Progenitor cell of endocrine pancreas (in vitro differentiated cells): ENCODE measurements around the gene GSTO1. TPM values are rescaled to one million over a fixed set of nuclear protein-coding genes. Genes with fewer than 3 reads are reported as not detected.

Source experiments
- DNase-seq: peaks from one replicate; pipeline ENCODE4 v3.0.0; 2021; ENCODE audit warnings: low spot score; ENCODE audit not compliant: unreplicated experiment
- H3K27ac Mint-ChIP-seq: 2 replicates; pipeline ENCODE4 v1.8.0; 2021; ENCODE audit warnings: mild to moderate bottlenecking, moderate library complexity, mixed read lengths
- H3K27me3 Mint-ChIP-seq: 2 replicates; pipeline ENCODE4 v1.8.0; 2021; ENCODE audit warnings: mixed read lengths
- H3K36me3 Mint-ChIP-seq: 2 replicates; pipeline ENCODE4 v1.8.0; 2022; ENCODE audit warnings: mixed read lengths; ENCODE audit not compliant: insufficient read depth
- H3K4me1 Mint-ChIP-seq: 2 replicates; pipeline ENCODE4 v1.8.0; 2021; ENCODE audit warnings: low read depth, mixed read lengths
- H3K4me3 Mint-ChIP-seq: 2 replicates; pipeline ENCODE4 v1.8.0; 2021; ENCODE audit warnings: low read depth, mild to moderate bottlenecking, moderate library complexity, mixed read lengths
- H3K9me3 Mint-ChIP-seq: 2 replicates; pipeline ENCODE4 v1.8.0; 2021; ENCODE audit warnings: low read depth, mixed read lengths
- total RNA-seq: library from RNA; stranded (reverse); gene quantifications from 2 replicates; pipeline ENCODE4 v1.2.1, GENCODE V29; 2021
- TF ChIP-seq, protein P1 (sequence below): fragments of 200-600 bp; sonication (generic); IDR thresholded peaks from one replicate; pipeline ENCODE4 v1.5.0; 2021; ENCODE audit warnings: antibody characterized with exemption, mild to moderate bottlenecking; ENCODE audit not compliant: unreplicated experiment

Gene GSTO1
- total RNA-seq, 1 donor from 2014 or later = 107 TPM

DNA sequence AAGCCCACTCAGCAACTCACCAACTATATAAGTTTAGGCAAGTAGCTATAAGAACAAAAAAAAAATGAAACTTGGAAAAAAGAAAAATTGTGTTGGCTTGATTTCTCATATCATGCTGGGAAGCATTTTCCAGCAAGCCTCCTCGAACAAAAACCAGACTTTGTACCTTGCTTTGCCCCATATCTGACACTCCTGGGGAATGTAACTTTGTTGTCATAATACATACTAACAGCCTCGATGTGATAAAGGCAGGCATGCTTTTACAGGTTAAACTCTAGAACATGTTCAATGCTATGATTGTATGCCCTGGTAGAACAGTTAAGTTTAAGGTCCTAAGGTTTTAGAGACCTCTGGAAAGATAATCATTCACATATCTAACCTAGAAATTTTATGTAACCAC is 34.2 kb upstream of the GSTO1 start:
- Mint-ChIP-seq H3K27ac (no peak overlapping the region), H3K4me1 (peaks cover 3% of the 10 kb centered on the region), H3K4me3 (no peak overlapping the region), H3K36me3 (no peaks in the 10 kb centered on the region), H3K9me3 (no peaks in the 10 kb centered on the region), H3K27me3 (no peaks in the 10 kb centered on the region)
- DNase-seq = no peak
- TF ChIP-seq, protein P1, sequence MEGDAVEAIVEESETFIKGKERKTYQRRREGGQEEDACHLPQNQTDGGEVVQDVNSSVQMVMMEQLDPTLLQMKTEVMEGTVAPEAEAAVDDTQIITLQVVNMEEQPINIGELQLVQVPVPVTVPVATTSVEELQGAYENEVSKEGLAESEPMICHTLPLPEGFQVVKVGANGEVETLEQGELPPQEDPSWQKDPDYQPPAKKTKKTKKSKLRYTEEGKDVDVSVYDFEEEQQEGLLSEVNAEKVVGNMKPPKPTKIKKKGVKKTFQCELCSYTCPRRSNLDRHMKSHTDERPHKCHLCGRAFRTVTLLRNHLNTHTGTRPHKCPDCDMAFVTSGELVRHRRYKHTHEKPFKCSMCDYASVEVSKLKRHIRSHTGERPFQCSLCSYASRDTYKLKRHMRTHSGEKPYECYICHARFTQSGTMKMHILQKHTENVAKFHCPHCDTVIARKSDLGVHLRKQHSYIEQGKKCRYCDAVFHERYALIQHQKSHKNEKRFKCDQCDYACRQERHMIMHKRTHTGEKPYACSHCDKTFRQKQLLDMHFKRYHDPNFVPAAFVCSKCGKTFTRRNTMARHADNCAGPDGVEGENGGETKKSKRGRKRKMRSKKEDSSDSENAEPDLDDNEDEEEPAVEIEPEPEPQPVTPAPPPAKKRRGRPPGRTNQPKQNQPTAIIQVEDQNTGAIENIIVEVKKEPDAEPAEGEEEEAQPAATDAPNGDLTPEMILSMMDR = no peak

DNA sequence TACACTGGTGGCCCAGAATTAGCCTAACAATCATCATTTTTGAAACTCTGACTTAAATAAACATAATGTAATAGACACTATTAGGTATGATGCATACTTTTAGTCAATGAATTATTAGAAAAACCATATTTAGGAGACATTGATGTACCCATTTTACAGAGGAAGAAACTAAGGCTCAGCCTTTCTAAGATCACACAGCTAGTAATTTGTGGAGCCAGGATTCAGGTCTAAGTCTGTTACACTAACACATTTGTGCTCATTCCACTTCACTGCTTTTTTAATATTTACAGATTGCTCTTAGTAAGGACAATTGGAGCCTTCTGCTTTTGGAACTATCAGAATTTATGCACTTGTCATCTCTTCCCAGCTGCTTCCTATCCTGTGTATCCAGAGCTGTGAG is 31.4 kb upstream of the GSTO1 start:
- Mint-ChIP-seq H3K27ac (no peak overlapping the region), H3K4me1 (peaks cover 3% of the 10 kb centered on the region), H3K36me3 (no peaks in the 10 kb centered on the region), H3K27me3 (no peaks in the 10 kb centered on the region), H3K4me3 (no peak overlapping the region), H3K9me3 (no peaks in the 10 kb centered on the region)
- DNase-seq = no peak
- TF ChIP-seq, protein P1 = no peak

GRCh38 chr10:104230490-104230889 is 24.2 kb upstream of the GSTO1 start:
- Mint-ChIP-seq H3K27me3 (no peaks in the 10 kb centered on the region), H3K4me3 (no peak overlapping the region), H3K4me1 (peaks cover 3% of the 10 kb centered on the region), H3K27ac (no peak overlapping the region), H3K9me3 (peaks cover 5% of the 10 kb centered on the region), H3K36me3 (no peaks in the 10 kb centered on the region)
- TF ChIP-seq, protein P1 = no peak
- DNase-seq = no peak

GRCh38 chr10:104231784-104232612 is 22.7 kb upstream of the GSTO1 start, which contains the start of gene CFAP43:
TSS of gene CFAP43 (minus strand) at chr10:104232364. CDS start at chr10:104232246, 118 bp downstream.
- H3K36me3 Mint-ChIP-seq = peaks cover 6% of the 10 kb centered on the region
- H3K4me1 Mint-ChIP-seq = peaks cover 3% of the 10 kb centered on the region
- peaks cover 13% of the 10 kb centered on the region for H3K9me3 Mint-ChIP-seq
- H3K27me3 Mint-ChIP-seq = no peaks in the 10 kb centered on the region
- H3K27ac Mint-ChIP-seq = peak within 1 kb of the TSS; percentile 93
- H3K4me3 Mint-ChIP-seq = peak within 1 kb of the TSS; percentile 86
- TF ChIP-seq, protein P1 = no peak
- peak; percentile 94 for DNase-seq

GRCh38 chr10:104232613-104233102 is 22.0 kb upstream of the GSTO1 start:
- Mint-ChIP-seq H3K4me1 (peaks cover 3% of the 10 kb centered on the region), H3K27ac (peak overlapping the region; percentile 67), H3K4me3 (peak overlapping the region; percentile 86), H3K27me3 (no peaks in the 10 kb centered on the region), H3K9me3 (peaks cover 13% of the 10 kb centered on the region), H3K36me3 (peaks cover 6% of the 10 kb centered on the region)
- no peak for DNase-seq
- TF ChIP-seq, protein P1 = no peak
